Measurements from ENCODE around the gene SORBS1. TPM values are rescaled to one million over a fixed set of nuclear protein-coding genes. Genes with fewer than 3 reads are reported as not detected.

The SORBS1 gene
- total RNA-seq, 1 experiment from 2014 or later, result 39.9 TPM

- TF ChIP-seq, protein P1, sequence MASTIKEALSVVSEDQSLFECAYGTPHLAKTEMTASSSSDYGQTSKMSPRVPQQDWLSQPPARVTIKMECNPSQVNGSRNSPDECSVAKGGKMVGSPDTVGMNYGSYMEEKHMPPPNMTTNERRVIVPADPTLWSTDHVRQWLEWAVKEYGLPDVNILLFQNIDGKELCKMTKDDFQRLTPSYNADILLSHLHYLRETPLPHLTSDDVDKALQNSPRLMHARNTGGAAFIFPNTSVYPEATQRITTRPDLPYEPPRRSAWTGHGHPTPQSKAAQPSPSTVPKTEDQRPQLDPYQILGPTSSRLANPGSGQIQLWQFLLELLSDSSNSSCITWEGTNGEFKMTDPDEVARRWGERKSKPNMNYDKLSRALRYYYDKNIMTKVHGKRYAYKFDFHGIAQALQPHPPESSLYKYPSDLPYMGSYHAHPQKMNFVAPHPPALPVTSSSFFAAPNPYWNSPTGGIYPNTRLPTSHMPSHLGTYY (CRISPR knock-in tag; IDR thresholded peaks at IDR 0.05), result no peak
- TF ChIP-seq, protein P2, sequence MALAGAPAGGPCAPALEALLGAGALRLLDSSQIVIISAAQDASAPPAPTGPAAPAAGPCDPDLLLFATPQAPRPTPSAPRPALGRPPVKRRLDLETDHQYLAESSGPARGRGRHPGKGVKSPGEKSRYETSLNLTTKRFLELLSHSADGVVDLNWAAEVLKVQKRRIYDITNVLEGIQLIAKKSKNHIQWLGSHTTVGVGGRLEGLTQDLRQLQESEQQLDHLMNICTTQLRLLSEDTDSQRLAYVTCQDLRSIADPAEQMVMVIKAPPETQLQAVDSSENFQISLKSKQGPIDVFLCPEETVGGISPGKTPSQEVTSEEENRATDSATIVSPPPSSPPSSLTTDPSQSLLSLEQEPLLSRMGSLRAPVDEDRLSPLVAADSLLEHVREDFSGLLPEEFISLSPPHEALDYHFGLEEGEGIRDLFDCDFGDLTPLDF (CRISPR knock-in tag; IDR thresholded peaks at IDR 0.05), result no peak
- TF ChIP-seq ZNF423 (CRISPR knock-in tag; IDR thresholded peaks at IDR 0.05) (no peak), PRRX2 (CRISPR knock-in tag; IDR thresholded peaks at IDR 0.05) (no peak), ATF1 (CRISPR knock-in tag; IDR thresholded peaks at IDR 0.05) (no peak), EMX1 (CRISPR knock-in tag; IDR thresholded peaks at IDR 0.05) (no peak), NFATC4 (CRISPR knock-in tag; IDR thresholded peaks at IDR 0.05) (no peak), PREB (CRISPR knock-in tag; IDR thresholded peaks at IDR 0.05; ENCODE audit: borderline replicate concordance) (no peak)
- TF ChIP-seq, protein P3, sequence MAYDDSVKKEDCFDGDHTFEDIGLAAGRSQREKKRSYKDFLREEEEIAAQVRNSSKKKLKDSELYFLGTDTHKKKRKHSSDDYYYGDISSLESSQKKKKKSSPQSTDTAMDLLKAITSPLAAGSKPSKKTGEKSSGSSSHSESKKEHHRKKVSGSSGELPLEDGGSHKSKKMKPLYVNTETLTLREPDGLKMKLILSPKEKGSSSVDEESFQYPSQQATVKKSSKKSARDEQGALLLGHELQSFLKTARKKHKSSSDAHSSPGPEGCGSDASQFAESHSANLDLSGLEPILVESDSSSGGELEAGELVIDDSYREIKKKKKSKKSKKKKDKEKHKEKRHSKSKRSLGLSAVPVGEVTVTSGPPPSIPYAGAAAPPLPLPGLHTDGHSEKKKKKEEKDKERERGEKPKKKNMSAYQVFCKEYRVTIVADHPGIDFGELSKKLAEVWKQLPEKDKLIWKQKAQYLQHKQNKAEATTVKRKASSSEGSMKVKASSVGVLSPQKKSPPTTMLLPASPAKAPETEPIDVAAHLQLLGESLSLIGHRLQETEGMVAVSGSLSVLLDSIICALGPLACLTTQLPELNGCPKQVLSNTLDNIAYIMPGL (CRISPR knock-in tag; IDR thresholded peaks at IDR 0.05), result no peak
- TF ChIP-seq, protein P4, sequence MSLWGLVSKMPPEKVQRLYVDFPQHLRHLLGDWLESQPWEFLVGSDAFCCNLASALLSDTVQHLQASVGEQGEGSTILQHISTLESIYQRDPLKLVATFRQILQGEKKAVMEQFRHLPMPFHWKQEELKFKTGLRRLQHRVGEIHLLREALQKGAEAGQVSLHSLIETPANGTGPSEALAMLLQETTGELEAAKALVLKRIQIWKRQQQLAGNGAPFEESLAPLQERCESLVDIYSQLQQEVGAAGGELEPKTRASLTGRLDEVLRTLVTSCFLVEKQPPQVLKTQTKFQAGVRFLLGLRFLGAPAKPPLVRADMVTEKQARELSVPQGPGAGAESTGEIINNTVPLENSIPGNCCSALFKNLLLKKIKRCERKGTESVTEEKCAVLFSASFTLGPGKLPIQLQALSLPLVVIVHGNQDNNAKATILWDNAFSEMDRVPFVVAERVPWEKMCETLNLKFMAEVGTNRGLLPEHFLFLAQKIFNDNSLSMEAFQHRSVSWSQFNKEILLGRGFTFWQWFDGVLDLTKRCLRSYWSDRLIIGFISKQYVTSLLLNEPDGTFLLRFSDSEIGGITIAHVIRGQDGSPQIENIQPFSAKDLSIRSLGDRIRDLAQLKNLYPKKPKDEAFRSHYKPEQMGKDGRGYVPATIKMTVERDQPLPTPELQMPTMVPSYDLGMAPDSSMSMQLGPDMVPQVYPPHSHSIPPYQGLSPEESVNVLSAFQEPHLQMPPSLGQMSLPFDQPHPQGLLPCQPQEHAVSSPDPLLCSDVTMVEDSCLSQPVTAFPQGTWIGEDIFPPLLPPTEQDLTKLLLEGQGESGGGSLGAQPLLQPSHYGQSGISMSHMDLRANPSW (CRISPR knock-in tag; conservative IDR thresholded peaks at IDR 0.05; ENCODE audit: low read depth), result no peak
Observed at GRCh38 chr10:95277201-95277570, 284.0 kb downstream of the SORBS1 start (continued).

- ChIA-PET POLR2A (interaction anchor here (0.6 kb wide), 1 partner anchor 1677 kb away, joined by 3 read pairs; no protein-coding TSS in a partner anchor), CTCF (interaction anchor here (0.5 to 2.6 kb wide), 9 partner anchors 12 to 154 kb away, joined by 3 to 20 read pairs (median 4); no protein-coding TSS in a partner anchor)
- peaks cover 6% of the 10 kb centered on the region; the same call in 1 of the 2 replicates for H3K9me3 Mint-ChIP-seq
- no peak overlapping the region for H3K4me3 Mint-ChIP-seq
- H3K27ac Mint-ChIP-seq, result peak overlapping the region; percentile 79; the same call in 1 of the 2 replicates
- no peaks in the 10 kb centered on the region for H3K27me3 Mint-ChIP-seq (ENCODE audit: low read depth)
- H3K36me3 Mint-ChIP-seq, result peaks cover 4% of the 10 kb centered on the region; the same call in 1 of the 2 replicates
- no peak for ATAC-seq
- peaks cover 66% of the 10 kb centered on the region for H3K4me1 Mint-ChIP-seq
- DNase-seq (ENCODE audit: low spot score), result no peak
- no peak for TF ChIP-seq PREB (CRISPR knock-in tag; IDR thresholded peaks at IDR 0.05; ENCODE audit: borderline replicate concordance)
- no peak for TF ChIP-seq ZNF232 (CRISPR knock-in tag; IDR thresholded peaks at IDR 0.05)
- no peak for TF ChIP-seq ZNF425 (CRISPR knock-in tag; conservative IDR thresholded peaks at IDR 0.05)
- TF ChIP-seq NR3C1 (CRISPR knock-in tag; conservative IDR thresholded peaks at IDR 0.05; ENCODE audit: low read depth), result no peak
- no peak for TF ChIP-seq ZNF532 (CRISPR knock-in tag; IDR thresholded peaks at IDR 0.05; ENCODE audit: borderline replicate concordance)
- TF ChIP-seq ZNF317 (CRISPR knock-in tag; IDR thresholded peaks at IDR 0.05; ENCODE audit: borderline replicate concordance, low read depth), result no peak
Observed at GRCh38 chr10:95276367-95277200, 284.6 kb downstream of the SORBS1 start.

Data from WTC11 (cell line).